HTR-8/SVneo (cell line): ENCODE measurements around the gene TJP3.
"Not testable (repeated sequence)": the region's sequence is repeated elsewhere in the genome, so short reads cannot be mapped to it uniquely, and the experiment has no call there.

Experiments
- DNase-seq: peaks from one replicate; pipeline ENCODE4 v3.0.0; 2011; ENCODE audit warnings: low spot score, mixed read lengths; ENCODE audit not compliant: insufficient read length
- FAIRE-seq: peaks from 2 replicates; lab custom pipeline; 2011; peaks lifted over from hg19 to GRCh38; lab: Jason Lieb, UNC

The TJP3 gene, protein sequence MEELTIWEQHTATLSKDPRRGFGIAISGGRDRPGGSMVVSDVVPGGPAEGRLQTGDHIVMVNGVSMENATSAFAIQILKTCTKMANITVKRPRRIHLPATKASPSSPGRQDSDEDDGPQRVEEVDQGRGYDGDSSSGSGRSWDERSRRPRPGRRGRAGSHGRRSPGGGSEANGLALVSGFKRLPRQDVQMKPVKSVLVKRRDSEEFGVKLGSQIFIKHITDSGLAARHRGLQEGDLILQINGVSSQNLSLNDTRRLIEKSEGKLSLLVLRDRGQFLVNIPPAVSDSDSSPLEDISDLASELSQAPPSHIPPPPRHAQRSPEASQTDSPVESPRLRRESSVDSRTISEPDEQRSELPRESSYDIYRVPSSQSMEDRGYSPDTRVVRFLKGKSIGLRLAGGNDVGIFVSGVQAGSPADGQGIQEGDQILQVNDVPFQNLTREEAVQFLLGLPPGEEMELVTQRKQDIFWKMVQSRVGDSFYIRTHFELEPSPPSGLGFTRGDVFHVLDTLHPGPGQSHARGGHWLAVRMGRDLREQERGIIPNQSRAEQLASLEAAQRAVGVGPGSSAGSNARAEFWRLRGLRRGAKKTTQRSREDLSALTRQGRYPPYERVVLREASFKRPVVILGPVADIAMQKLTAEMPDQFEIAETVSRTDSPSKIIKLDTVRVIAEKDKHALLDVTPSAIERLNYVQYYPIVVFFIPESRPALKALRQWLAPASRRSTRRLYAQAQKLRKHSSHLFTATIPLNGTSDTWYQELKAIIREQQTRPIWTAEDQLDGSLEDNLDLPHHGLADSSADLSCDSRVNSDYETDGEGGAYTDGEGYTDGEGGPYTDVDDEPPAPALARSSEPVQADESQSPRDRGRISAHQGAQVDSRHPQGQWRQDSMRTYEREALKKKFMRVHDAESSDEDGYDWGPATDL

DNA sequence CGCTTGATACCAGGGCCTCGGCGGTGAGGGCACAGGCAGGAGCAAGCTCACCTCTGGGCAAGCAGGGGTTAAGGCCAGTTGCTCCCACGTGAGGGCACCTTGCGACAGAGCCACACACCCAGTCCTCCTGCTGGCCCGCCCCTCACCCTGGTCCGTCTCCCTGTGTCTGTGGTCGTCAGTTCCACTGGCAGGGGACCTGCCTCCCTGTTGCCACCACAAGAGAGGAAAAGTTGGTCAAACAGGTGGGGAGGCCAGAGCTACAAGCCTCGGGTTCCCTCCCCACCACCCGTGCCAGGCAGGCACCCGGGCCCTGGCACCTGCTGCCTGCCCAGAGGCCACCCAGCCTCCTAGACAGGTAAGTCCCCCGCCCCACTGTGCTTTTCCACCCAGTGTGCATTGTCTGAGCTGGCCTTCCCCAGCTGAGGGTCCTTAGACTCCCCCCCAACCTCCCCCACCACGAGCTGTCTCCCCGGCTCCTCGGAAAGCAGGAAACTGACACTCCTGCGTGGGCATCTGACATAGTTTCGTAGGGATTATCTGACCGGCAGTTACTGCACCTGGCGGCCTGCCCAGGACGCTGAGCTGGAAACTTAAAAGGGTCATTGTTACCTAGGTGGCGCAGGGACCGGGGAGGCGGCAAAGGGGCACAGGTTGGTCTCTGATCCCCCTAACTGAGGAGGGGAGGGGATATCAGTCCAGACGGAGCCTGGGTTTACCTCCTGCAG lies at the start of gene TJP3:
TJP3 (plus strand) TSS at position 178 of the 725 bp plus-strand sequence. CDS start 20,049 bp downstream, outside the sequence.
- FAIRE-seq (no peak), DNase-seq (no peak)

- DNase-seq = no peak
- no peak for FAIRE-seq
These were observed 49.1 kb upstream of the TJP3 start for GRCh38 chr19:3658870-3659745.

GRCh38 chr19:3659746-3660112 lies 48.5 kb upstream of the TJP3 start:
- DNase-seq (no peak), FAIRE-seq (no peak)

DNA sequence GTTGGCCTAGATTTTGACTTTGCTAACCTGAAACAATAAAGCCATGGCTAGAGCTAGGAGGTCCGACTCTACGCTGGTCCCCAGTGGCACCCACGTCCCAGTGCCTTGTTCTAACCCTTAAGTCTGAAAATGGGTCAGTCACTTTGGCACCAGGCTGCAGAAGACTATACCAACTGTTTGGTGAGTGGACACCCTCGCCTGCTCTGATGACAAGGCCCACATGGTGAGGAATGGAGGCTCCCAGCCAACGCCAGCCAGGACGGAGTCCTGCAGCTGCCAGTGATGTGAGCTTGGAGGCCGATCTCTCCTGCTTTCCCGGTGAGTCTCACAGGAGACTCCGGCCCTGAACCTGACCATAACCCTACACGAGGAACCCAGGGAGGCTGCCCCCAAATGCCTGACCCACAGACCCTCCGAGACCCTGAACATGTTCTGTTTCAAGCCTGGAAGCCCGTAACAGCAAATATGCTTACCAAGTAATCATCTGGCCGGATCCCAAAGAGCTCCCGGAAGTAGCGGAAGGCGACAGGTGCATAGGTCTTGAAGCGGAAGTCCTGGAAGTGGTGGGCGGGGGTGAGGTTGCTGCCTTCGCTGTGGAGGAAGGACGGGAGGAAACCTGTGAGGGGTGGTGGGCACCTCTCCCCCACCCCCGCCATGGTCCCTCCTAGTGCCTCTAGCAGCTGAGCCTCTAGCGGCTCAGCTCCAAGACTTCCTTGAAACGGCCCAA lies 47.5 kb upstream of the TJP3 start:
- DNase-seq (no peak), FAIRE-seq (no peak)

GRCh38 chr19:3661284-3662238 lies 46.6 kb upstream of the TJP3 start:
- DNase-seq (no peak), FAIRE-seq (no peak)

GRCh38 chr19:3663838-3664237 lies 44.3 kb upstream of the TJP3 start:
- FAIRE-seq = no peak
- no peak for DNase-seq

GRCh38 chr19:3664879-3665642 lies 43.1 kb upstream of the TJP3 start:
- FAIRE-seq (no peak), DNase-seq (no peak)

DNA sequence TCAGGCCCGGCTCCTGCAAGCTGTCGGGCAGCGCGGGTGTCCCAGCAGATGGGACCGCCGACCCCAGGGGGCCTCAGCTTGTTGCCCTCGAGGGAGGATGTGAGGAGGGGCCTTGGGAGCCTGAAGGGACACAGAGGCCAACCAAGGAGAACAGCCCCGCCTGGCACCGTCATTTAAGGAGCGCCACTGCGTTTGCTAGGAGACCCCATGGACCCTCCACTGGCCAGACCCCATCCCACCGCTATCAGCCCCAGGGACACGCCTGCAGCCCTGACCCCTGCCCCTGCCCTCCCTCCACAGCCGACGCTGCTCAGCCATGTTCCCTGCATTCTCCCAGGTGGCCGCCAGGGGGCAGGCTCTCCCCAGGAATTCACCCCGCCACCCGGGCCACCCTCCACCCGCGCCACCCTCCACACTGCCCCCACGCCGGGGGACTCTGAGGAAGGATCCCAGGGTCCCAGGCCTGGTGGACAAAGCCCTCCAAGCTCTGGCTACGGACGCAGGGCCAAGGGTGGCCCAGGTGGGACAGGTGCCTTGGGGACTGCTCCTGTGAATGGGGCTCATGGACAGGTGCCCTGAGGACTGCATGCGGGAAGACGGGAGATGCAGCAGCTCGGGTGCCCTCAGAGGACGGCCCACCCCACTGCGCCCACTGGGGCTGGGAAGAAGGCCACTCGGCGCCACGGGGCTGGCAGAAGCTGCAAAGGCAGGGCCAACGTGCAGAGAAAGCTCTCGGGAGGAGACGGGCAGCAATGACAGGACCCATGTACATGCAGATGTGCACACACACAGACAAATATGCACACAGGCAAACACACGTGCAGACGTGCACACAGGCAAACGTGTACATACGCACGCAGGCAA lies 42.3 kb upstream of the TJP3 start:
- FAIRE-seq (peak; percentile 94), DNase-seq (peak; percentile 69)

- DNase-seq, FAIRE-seq: not testable (repeated sequence)
These were observed 41.7 kb upstream of the TJP3 start for GRCh38 chr19:3666545-3666856.

DNA sequence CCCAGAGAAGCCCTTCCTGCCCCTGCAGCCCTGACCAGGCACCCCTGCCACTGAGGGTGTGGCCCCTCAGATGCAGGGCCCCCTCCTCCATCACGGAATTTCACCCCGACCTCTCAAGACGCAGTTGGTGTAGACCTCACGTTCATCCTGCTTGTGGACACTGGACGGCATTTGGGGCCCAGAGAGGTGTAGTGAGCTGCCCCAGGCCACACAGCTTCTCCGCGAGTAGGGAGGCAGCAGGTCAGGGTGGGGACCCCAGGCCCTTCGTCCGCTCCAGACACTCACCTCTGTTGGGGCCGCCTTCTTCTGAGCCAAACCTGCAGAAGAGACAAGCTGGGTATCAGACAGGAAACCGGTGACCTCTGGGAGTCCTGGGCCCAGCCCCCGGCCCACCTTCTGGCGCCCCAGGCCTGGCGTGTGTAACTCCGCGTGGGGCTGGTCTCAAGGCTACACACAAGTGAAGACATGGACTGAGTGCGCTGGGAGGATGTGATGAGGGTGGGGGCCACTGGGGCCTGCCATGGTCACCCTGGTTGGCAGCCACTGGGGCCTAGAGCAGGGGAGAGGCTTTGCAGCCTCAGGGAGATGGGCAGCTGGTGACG lies 41.0 kb upstream of the TJP3 start:
- DNase-seq = no peak
- no peak for FAIRE-seq

DNA sequence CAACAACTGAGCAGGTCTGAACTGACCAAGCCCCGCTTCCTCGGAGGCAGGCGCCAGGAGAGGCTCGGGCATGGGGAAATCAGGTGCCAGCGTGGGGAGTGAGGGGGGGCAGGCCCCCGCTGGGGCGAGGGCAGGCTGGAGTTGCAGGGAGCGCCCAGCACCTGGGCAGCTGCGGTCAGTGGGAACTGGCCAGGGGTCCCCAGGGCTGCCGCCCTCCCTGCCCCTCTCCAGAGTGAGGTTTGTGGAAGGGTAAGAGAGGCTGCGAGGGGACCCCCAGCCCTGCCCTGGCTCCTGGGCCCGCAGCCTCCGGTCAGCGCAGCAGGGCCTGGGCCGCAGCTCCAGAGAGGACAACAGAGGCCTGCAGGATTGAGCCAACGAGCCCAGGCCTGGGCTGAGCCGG lies 40.4 kb upstream of the TJP3 start:
- DNase-seq = no peak
- no peak for FAIRE-seq

- FAIRE-seq = no peak
- no peak for DNase-seq
These were observed 39.7 kb upstream of the TJP3 start for GRCh38 chr19:3668331-3669081.

DNA sequence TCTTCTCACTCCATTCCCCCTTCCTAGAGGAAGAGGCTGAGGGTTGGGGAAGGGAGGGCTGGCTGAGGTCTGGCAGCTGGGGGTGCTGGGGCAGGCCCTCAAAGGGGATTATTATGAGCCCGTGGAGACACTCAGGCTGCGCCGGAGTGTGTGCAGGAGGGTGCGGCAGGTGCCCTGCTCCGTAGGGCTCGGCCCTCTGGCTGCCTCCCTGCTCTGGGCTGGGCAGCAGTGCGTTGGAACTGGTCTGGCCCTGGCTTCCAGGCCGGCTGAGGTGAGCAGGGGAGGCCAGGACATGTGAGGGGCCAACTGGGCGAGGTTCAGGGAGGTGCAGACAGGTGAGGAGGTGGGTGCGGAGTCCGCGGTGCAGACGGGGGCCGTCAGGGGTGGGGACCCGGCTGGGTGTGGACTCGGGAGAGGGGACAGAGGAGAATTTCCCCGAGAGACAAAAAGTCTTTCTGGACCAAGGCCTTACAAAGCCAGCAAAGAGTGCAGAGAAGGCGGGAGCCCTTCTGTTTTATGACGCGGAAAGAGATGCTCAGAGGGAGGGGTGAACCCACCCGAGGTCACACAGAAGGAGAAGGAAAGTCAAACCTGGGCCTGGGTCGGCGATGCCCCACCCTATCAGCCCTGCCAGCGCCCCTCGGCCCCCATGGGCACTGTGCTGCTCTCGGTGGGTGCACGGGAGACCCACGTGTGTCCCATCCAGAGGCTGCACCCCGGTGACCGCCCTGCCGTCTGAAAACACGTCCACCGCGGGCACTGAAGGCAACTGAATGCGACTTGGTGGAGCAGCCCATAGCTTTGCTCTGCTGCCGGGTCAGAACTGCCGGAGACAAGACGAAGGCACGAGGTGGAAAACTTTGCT lies 38.9 kb upstream of the TJP3 start:
- DNase-seq (no peak), FAIRE-seq (no peak)
